Osteoblast (primary cell): ENCODE data around the gene FNIP2. TPM values are rescaled to one million over a fixed set of nuclear protein-coding genes. Genes with fewer than 3 reads are reported as not detected.

Experiments
- DNase-seq: peaks from one replicate; pipeline ENCODE4 v3.0.0; 2011; ENCODE audit warnings: low spot score, mixed read lengths; ENCODE audit not compliant: insufficient read length; ENCODE audit errors: missing footprints
- H2AFZ ChIP-seq: 2 replicates; pipeline ENCODE4 v1.6.0; 2011; ENCODE audit warnings: mild to moderate bottlenecking, low read length
- H3K27ac ChIP-seq: 2 replicates; pipeline ENCODE4 v1.5.1; 2011; ENCODE audit warnings: mild to moderate bottlenecking, low read depth, low read length, moderate library complexity
- H3K27me3 ChIP-seq: 2 replicates; pipeline ENCODE4 v1.6.0; 2012; ENCODE audit warnings: mild to moderate bottlenecking, control low read depth, inconsistent platforms, low read length, moderate library complexity; ENCODE audit not compliant: insufficient read depth
- H3K36me3 ChIP-seq: 2 replicates; pipeline ENCODE4 v1.5.1; 2011; ENCODE audit warnings: mild to moderate bottlenecking, low read length, control low read depth, moderate library complexity; ENCODE audit not compliant: insufficient read depth
- H3K4me1 ChIP-seq: 2 replicates; pipeline ENCODE4 v1.5.1; 2011; ENCODE audit warnings: mild to moderate bottlenecking, low read length, control low read depth, moderate library complexity; ENCODE audit not compliant: insufficient read depth
- H3K4me2 ChIP-seq: 2 replicates; pipeline ENCODE4 v1.6.0; 2011; ENCODE audit warnings: mild to moderate bottlenecking, low read length; ENCODE audit not compliant: insufficient read depth
- H3K4me3 ChIP-seq: fragments of 200-600 bp; sonication (generic); 3 replicates; pipeline ENCODE4 v1.5.1; 2012; ENCODE audit warnings: mild to moderate bottlenecking, low read length, inconsistent platforms; ENCODE audit not compliant: insufficient read depth
- H3K79me2 ChIP-seq: 2 replicates; pipeline ENCODE4 v1.6.0; 2012; ENCODE audit warnings: mild to moderate bottlenecking, low read length, control low read depth, inconsistent platforms; ENCODE audit not compliant: insufficient read depth
- H3K9me3 ChIP-seq: 2 replicates; pipeline ENCODE4 v1.5.1; 2011; ENCODE audit warnings: low read depth, low read length, control low read depth
- H4K20me1 ChIP-seq: 2 replicates; pipeline ENCODE4 v1.6.0; 2012; ENCODE audit warnings: mild to moderate bottlenecking, low read length, control low read depth; ENCODE audit not compliant: insufficient read depth
- CTCF ChIP-seq: IDR thresholded peaks from 2 replicates; pipeline ENCODE4 v1.5.1; 2011; ENCODE audit warnings: mild to moderate bottlenecking, low read depth, low read length, moderate library complexity; ENCODE audit errors: extremely low read depth
- total RNA-seq: library from RNA; depleted of rRNA; stranded (reverse); fragments of >200 nt; gene quantifications from 2 replicates; pipeline ENCODE4 v1.2.3, GENCODE V29; 2012

Gene FNIP2
- total RNA-seq, 1 donor = 78.9 TPM

GRCh38 chr4:158722917-158723793 lies 45.7 kb upstream of the FNIP2 start, which contains the start of gene PPID:
TSS of gene PPID (minus strand) at chr4:158723396. CDS start at chr4:158723288, 108 bp downstream.
- peaks cover 34% of the 10 kb centered on the region for H3K79me2 ChIP-seq
- no peak for TF ChIP-seq CTCF
- peak within 1 kb of the TSS; percentile 96 for H3K27ac ChIP-seq
- peak; percentile 86 for DNase-seq
- H3K4me1 ChIP-seq = peaks cover 10% of the 10 kb centered on the region
- peak within 1 kb of the TSS; percentile 93 for H2AFZ ChIP-seq
- no peaks in the 10 kb centered on the region for H3K9me3 ChIP-seq
- H3K4me3 ChIP-seq = peak within 1 kb of the TSS; percentile 87
- peaks cover 21% of the 10 kb centered on the region for H3K36me3 ChIP-seq
- H3K27me3 ChIP-seq = peaks cover 10% of the 10 kb centered on the region
- peak within 1 kb of the TSS; percentile 83 for H3K4me2 ChIP-seq
- H4K20me1 ChIP-seq = no peaks in the 10 kb centered on the region

- H3K9me3 ChIP-seq = no peaks in the 10 kb centered on the region
- no peak overlapping the region for H3K27ac ChIP-seq
- H3K4me3 ChIP-seq = no peak overlapping the region
- DNase-seq = no peak
- no peak overlapping the region for H2AFZ ChIP-seq
- TF ChIP-seq CTCF = no peak
- no peak overlapping the region for H3K4me2 ChIP-seq
- peaks cover 8% of the 10 kb centered on the region for H3K36me3 ChIP-seq
- peaks cover 29% of the 10 kb centered on the region for H3K79me2 ChIP-seq
- H4K20me1 ChIP-seq = no peaks in the 10 kb centered on the region
- H3K27me3 ChIP-seq = peaks cover 25% of the 10 kb centered on the region
- H3K4me1 ChIP-seq = peaks cover 10% of the 10 kb centered on the region
Measured at GRCh38 chr4:158724637-158725036, 44.2 kb upstream of the FNIP2 start.

- no peak for TF ChIP-seq CTCF
- DNase-seq = no peak
- peaks cover 15% of the 10 kb centered on the region for H3K79me2 ChIP-seq
- peaks cover 10% of the 10 kb centered on the region for H3K4me1 ChIP-seq
- H3K9me3 ChIP-seq = no peaks in the 10 kb centered on the region
- peaks cover 25% of the 10 kb centered on the region for H3K27me3 ChIP-seq
- no peak overlapping the region for H3K4me2 ChIP-seq
- no peak overlapping the region for H3K27ac ChIP-seq
- no peak overlapping the region for H3K4me3 ChIP-seq
- H4K20me1 ChIP-seq = no peaks in the 10 kb centered on the region
- no peaks in the 10 kb centered on the region for H3K36me3 ChIP-seq
- no peak overlapping the region for H2AFZ ChIP-seq
Measured at GRCh38 chr4:158726633-158727032, 42.2 kb upstream of the FNIP2 start.

- Histone ChIP-seq H3K79me2 (no peaks in the 10 kb centered on the region), H3K27me3 (peaks cover 25% of the 10 kb centered on the region), H2AFZ (no peak overlapping the region), H3K9me3 (no peaks in the 10 kb centered on the region), H3K27ac (no peak overlapping the region), H3K4me2 (no peak overlapping the region), H3K4me3 (no peak overlapping the region), H3K36me3 (no peaks in the 10 kb centered on the region), H3K4me1 (peaks cover 3% of the 10 kb centered on the region), H4K20me1 (no peaks in the 10 kb centered on the region)
- no peak for DNase-seq
- no peak for TF ChIP-seq CTCF
Measured at GRCh38 chr4:158728236-158728635, 40.6 kb upstream of the FNIP2 start.
